ENCODE data around the gene BICC1.

Gene BICC1

GRCh38 chr10:58609532-58610150 lies 97.0 kb downstream of the BICC1 start:
- DNase-seq = no peak

- DNase-seq = no peak
Observed at GRCh38 chr10:58615237-58615935, 102.7 kb downstream of the BICC1 start.

GRCh38 chr10:58618158-58618676 lies 105.5 kb downstream of the BICC1 start:
- no peak for DNase-seq

- no peak for DNase-seq
Observed at GRCh38 chr10:58621379-58622077, 108.9 kb downstream of the BICC1 start.

GRCh38 chr10:58622246-58622645 lies 109.6 kb downstream of the BICC1 start:
- no peak for DNase-seq

- DNase-seq = no peak
Observed at GRCh38 chr10:58625070-58625469, 112.4 kb downstream of the BICC1 start.

GRCh38 chr10:58627392-58627791 lies 114.7 kb downstream of the BICC1 start:
- DNase-seq = no peak

- DNase-seq = no peak
Observed at GRCh38 chr10:58631715-58632114, 119.0 kb downstream of the BICC1 start.

GRCh38 chr10:58632216-58632615 lies 119.5 kb downstream of the BICC1 start:
- no peak for DNase-seq

GRCh38 chr10:58637352-58637751 lies 124.7 kb downstream of the BICC1 start:
- DNase-seq = no peak

GRCh38 chr10:58638388-58638787 lies 125.7 kb downstream of the BICC1 start:
- DNase-seq = no peak

GRCh38 chr10:58641095-58641531 lies 128.4 kb downstream of the BICC1 start:
- DNase-seq = no peak

GRCh38 chr10:58641708-58642107 lies 129.0 kb downstream of the BICC1 start:
- no peak for DNase-seq

- DNase-seq = no peak
Observed at GRCh38 chr10:58642283-58642682, 129.6 kb downstream of the BICC1 start.

- DNase-seq = no peak
Observed at GRCh38 chr10:58642916-58643428, 130.3 kb downstream of the BICC1 start.

- DNase-seq = no peak
Observed at GRCh38 chr10:58644311-58644710, 131.6 kb downstream of the BICC1 start.

- no peak for DNase-seq
Observed at GRCh38 chr10:58645416-58646146, 132.9 kb downstream of the BICC1 start.

- DNase-seq = no peak
Observed at GRCh38 chr10:58647376-58648112, 134.9 kb downstream of the BICC1 start.

- no peak for DNase-seq
Observed at GRCh38 chr10:58648131-58648530, 135.5 kb downstream of the BICC1 start.

- no peak for DNase-seq
Observed at GRCh38 chr10:58651040-58651439, 138.4 kb downstream of the BICC1 start.

- DNase-seq = no peak
Observed at GRCh38 chr10:58651742-58652141, 139.1 kb downstream of the BICC1 start.

- DNase-seq = no peak
Observed at GRCh38 chr10:58653139-58653538, 140.5 kb downstream of the BICC1 start.
